Activated T-cell treated with anti-CD3 and anti-CD28 coated beads, Interleukin-2, amount 50 U/mL, for 24 hours (primary cell): ENCODE results near the gene TUBA1A.
"Not testable (repeated sequence)": the region's sequence is repeated elsewhere in the genome, so short reads cannot be mapped to it uniquely, and the experiment has no call there.

Experiments
- DNase-seq: peaks from one replicate; pipeline ENCODE4 v3.0.0-alpha.2; 2020
- H3K27ac Mint-ChIP-seq: 2 replicates; pipeline ENCODE4 v1.8.0; 2020; ENCODE audit warnings: mild to moderate bottlenecking, mixed read lengths
- H3K27me3 Mint-ChIP-seq: 2 replicates; pipeline ENCODE4 v1.8.0; 2020; ENCODE audit warnings: mixed read lengths
- H3K36me3 Mint-ChIP-seq: 2 replicates; pipeline ENCODE4 v1.8.0; 2020; ENCODE audit warnings: low read depth, mixed read lengths
- H3K4me1 Mint-ChIP-seq: 2 replicates; pipeline ENCODE4 v1.8.0; 2020; ENCODE audit warnings: low read depth, mixed read lengths
- H3K4me3 Mint-ChIP-seq: 2 replicates; pipeline ENCODE4 v1.8.0; 2020; ENCODE audit warnings: mild to moderate bottlenecking, moderate library complexity, mixed read lengths
- H3K9me3 Mint-ChIP-seq: 2 replicates; pipeline ENCODE4 v1.8.0; 2020; ENCODE audit warnings: mixed read lengths

The TUBA1A gene

DNA sequence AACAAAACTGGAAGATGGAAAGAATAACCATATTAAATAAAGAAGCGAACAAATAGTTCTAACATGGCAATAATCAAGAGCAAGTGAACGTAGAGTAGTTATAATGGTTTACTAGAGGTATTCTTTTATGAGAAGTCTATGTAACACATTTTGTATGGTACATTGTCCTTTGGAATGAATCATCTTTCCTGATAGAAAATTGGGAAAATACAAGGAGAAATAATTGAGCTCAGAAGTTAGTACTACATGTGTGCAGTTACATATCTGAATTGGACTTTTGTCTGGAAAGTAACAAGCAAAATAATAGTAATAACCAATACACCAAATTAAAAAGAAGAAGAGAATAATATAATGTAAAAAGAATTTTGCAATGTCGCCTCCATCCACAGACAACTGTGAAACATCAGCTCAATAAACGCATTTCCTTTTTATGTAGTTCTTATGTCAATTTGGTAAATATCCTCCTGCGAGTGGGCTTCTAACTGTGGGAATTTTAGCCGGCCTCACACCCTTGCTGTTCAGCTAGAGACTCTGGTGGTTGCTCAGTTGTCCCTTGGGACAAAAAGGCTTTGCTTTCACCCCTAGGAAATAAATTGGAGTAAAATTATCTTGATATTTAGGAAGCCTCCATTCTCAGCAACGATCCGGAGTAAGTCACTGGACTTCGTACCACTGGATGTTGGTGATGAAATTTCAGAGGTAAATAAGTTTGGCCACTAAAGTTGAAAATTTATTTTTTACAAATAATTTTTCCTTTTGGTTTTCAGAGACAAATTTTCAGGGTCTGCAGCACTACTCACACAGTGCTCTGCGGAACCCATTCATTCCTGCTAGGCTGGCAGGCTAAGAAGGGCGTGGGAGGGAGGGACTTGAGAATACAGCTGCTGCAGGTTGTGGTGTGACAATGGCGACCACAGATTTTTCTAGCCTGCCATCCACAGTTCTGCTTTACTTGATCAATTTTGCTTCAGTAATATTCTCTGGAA is 1.1 kb upstream of the TUBA1A start:
- Mint-ChIP-seq H3K4me1 (peaks cover 19% of the 10 kb centered on the region), H3K27me3 (no peaks in the 10 kb centered on the region), H3K27ac (peak overlapping the region; percentile 98), H3K9me3 (no peaks in the 10 kb centered on the region), H3K36me3 (peaks cover 24% of the 10 kb centered on the region), H3K4me3 (peak overlapping the region; percentile 96)
- DNase-seq, result no peak

DNA sequence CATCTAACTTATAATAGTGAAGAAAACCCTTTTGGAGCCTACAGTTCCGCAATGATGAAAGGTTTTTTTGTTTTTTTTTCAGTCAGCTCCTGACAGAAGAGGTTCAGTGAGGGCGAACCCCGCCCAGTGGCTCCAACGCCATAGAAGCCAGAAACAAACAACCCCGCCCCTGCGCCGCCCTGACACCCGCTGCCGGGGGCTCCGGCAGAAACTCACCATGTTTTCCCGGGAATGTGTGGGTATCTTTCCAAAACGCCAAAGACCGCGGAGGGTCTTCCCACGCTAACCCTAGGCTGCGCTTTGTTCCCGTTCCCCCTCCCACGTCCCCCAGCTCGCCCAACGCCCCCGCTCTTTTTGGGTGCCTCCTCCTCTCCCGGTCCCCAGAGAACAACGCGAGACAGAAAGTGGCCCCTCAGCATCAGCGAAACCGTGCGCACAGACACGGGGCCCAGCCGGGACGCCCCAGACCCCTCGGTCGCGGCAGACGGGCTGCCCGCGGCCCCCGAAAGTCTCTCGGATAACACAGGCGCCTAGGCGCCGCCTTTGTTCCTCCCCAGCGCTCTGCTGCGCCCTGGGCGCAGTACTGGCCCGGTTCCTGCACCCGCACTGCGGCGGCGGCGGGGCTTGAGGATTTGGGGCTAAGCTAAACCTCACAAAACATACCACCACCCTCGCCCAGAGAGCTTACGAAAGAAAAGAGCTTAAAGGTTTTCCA is 522 bp downstream of the TUBA1A start:
- Mint-ChIP-seq H3K9me3 (no peaks in the 10 kb centered on the region), H3K27ac (peak overlapping the region; percentile 98), H3K4me1 (peaks cover 19% of the 10 kb centered on the region), H3K4me3 (peak overlapping the region; percentile 96), H3K27me3 (no peaks in the 10 kb centered on the region), H3K36me3 (peaks cover 36% of the 10 kb centered on the region)
- DNase-seq, result peak; percentile 82

DNA sequence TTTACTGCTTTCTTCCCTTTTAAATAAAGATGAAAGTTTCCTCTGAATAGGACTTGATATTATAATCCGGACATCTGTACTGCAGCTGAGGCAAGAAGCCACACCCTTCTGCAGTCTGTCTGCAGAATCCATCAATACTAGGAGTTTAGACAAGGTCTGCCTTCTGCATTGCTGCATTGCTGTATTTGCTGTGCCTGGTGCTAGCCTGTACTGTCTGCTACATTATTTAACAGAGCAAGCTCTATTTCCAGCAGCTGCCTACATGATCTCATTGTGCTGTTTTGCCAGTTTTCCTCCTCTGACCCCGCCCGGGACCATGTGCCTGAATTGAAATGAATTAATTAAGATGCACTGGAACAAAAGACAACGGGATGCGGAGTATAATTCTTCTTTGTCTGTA is 1.7 kb downstream of the TUBA1A start:
- Mint-ChIP-seq H3K4me1 (peaks cover 19% of the 10 kb centered on the region), H3K27ac (no peak overlapping the region), H3K4me3 (peak overlapping the region; percentile 96), H3K27me3 (no peaks in the 10 kb centered on the region), H3K9me3 (no peaks in the 10 kb centered on the region), H3K36me3 (peaks cover 36% of the 10 kb centered on the region)
- DNase-seq, result no peak

DNA sequence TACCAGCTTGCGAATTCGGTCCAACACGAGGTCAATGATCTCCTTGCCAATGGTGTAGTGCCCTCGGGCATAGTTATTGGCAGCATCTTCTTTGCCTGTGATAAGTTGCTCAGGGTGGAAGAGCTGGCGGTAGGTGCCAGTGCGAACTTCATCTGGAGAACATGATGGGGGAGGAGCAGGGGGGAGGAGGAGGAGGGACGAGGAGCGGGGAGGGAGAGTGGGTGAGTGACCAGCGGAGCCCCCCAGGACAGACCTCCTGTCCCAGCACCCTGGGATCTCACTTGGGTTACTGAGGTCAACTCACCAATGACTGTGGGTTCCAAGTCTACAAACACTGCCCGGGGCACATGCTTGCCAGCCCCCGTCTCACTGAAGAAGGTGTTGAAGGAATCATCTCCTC is 2.6 kb downstream of the TUBA1A start:
- Mint-ChIP-seq H3K4me1 (peaks cover 19% of the 10 kb centered on the region), H3K36me3 (peaks cover 36% of the 10 kb centered on the region)
- not testable (repeated sequence) for H3K9me3 Mint-ChIP-seq, H3K4me3 Mint-ChIP-seq, DNase-seq, H3K27ac Mint-ChIP-seq, H3K27me3 Mint-ChIP-seq

DNA sequence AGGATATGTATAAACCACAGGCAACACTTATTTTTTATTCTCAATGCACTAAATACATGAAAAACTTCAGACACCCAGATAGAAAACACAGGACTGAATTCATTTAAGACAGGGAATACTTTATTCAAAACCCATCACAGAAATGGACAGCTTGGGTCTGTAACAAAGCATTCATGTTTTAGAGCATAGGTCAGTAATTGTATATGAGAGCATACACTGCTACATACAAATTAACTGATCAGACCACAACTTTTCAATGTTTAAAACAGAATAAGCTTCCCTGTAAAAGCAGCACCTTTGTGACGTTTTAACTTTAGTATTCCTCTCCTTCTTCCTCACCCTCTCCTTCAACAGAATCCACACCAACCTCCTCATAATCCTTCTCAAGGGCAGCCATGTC is 4.2 kb downstream of the TUBA1A start:
- H3K4me1 Mint-ChIP-seq, result peaks cover 17% of the 10 kb centered on the region
- peaks cover 36% of the 10 kb centered on the region for H3K36me3 Mint-ChIP-seq
- not testable (repeated sequence) for DNase-seq, H3K27ac Mint-ChIP-seq, H3K4me3 Mint-ChIP-seq, H3K9me3 Mint-ChIP-seq, H3K27me3 Mint-ChIP-seq

DNA sequence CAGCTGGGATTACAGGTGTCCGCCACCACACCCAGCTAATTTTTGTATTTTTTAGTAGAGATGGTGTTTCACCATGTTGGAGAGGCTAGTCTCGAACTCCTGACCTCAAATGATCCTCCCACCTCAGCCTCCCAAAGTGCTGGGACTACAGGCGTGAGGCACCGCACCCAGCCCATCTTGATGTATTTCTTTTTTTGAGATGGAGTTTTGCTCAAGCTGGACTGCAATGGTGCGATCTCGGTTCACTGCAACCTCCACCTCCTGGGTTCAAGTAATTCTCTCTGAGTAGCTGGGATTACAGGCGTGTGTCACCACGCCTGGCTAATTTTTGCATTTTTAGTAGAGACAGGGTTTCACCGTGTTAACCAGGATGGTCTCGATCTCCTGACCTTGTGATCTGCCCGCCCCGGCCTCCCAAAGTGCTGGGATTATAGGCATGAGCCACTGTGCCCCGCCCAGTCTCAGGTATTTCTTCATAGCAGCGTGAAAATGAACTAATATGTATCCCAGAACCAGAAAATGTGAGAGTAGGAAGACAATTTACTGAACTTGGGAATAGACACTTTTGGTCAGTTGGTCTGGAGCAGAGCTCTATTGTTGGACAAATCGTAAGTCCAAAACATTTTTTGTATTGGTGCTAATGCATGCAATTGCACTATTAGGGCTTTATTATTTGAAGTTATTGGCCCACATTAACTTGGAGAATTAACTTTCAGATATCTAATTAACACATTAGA is 5.5 kb downstream of the TUBA1A start:
- not testable (repeated sequence) for H3K27me3 Mint-ChIP-seq, DNase-seq, H3K27ac Mint-ChIP-seq, H3K9me3 Mint-ChIP-seq, H3K4me3 Mint-ChIP-seq
- Mint-ChIP-seq H3K36me3 (peaks cover 33% of the 10 kb centered on the region), H3K4me1 (peaks cover 14% of the 10 kb centered on the region)

DNA sequence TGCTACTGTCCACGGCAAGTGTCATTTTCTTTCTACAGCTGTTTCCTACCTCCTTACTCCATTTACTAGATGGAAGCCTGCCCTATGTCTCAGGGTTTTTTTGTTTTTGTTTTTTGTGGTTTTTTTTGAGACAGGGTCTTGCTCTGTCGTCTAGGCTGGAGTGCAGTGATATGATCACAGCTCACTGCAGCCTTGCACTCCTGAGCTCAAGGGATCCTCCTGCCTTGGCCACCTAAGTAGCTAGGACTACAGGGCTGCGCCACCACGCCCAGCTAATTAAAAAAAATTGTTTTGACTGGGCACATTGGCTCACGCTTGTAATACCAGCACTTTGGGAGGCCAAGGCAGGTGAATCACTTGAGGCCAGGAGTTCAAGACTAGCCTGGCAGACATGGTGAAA is 14.7 kb downstream of the TUBA1A start:
- no peaks in the 10 kb centered on the region for H3K9me3 Mint-ChIP-seq
- no peaks in the 10 kb centered on the region for H3K4me1 Mint-ChIP-seq
- H3K27me3 Mint-ChIP-seq, result no peaks in the 10 kb centered on the region
- no peak overlapping the region for H3K27ac Mint-ChIP-seq
- no peak for DNase-seq
- no peaks in the 10 kb centered on the region for H3K36me3 Mint-ChIP-seq
- H3K4me3 Mint-ChIP-seq, result no peak overlapping the region

DNA sequence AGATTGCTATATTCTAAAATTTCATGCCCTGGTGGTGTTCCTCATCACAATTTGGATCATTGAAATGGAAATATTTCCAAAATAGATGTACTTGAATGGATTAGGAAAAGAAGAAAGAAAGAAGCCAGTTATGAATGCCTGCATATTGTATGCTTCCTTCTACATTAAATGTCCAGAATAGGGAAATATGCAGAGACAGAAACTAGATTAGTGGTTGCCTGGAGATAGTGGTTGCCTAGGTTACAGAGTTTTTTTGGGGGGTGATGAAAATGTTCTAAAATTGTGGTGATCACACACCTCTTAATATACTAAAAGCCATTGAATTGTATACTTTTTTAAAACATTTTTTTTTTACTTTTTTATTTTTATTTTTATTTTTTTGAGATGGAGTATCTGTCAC is 18.0 kb downstream of the TUBA1A start:
- Mint-ChIP-seq H3K36me3 (no peaks in the 10 kb centered on the region), H3K27ac (no peak overlapping the region), H3K9me3 (no peaks in the 10 kb centered on the region), H3K4me1 (no peaks in the 10 kb centered on the region), H3K27me3 (no peaks in the 10 kb centered on the region), H3K4me3 (no peak overlapping the region)
- no peak for DNase-seq

DNA sequence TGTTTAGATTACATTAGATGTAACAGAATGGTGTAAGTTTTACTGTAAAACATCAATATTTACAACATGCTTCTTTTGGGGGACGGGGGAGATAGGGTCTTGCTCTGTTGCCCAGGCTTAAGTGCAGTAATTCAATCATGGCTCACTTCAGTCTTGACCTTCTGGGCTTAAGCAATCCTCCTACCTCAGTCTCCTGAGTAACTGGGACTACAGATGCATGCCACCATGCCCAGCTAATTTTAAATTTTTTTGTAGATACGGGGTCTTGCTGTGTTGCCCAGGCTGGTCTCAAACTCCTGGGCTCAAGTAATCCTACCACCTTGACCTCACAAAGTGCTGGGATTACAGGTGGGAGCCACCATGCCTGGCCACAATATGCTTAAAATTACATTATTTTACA is 23.8 kb downstream of the TUBA1A start:
- no peaks in the 10 kb centered on the region for H3K36me3 Mint-ChIP-seq
- no peaks in the 10 kb centered on the region for H3K9me3 Mint-ChIP-seq
- DNase-seq, result no peak
- no peaks in the 10 kb centered on the region for H3K27me3 Mint-ChIP-seq
- H3K27ac Mint-ChIP-seq, result no peak overlapping the region
- H3K4me1 Mint-ChIP-seq, result no peaks in the 10 kb centered on the region
- H3K4me3 Mint-ChIP-seq, result no peak overlapping the region

DNA sequence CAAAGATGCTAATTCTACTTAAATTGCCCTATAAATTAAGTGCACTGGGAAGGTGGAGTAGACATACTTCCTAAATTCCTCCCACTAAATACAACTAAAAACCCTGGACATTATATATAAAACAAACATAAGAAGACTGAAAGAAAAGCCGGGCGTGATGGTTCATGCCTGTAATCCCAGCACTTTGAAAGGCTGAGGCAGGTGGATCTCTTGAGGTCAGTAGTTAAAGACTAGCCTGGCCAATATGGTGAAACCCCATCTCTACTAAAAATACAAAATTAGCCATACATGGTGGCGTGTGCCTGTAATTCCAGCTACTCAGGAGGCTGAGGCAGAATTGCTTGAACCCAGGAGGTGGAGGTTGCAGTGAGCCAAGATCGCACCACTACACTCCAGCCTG is 27.0 kb downstream of the TUBA1A start:
- not testable (repeated sequence) for H3K27me3 Mint-ChIP-seq, H3K27ac Mint-ChIP-seq, H3K36me3 Mint-ChIP-seq, H3K9me3 Mint-ChIP-seq, DNase-seq, H3K4me3 Mint-ChIP-seq, H3K4me1 Mint-ChIP-seq

DNA sequence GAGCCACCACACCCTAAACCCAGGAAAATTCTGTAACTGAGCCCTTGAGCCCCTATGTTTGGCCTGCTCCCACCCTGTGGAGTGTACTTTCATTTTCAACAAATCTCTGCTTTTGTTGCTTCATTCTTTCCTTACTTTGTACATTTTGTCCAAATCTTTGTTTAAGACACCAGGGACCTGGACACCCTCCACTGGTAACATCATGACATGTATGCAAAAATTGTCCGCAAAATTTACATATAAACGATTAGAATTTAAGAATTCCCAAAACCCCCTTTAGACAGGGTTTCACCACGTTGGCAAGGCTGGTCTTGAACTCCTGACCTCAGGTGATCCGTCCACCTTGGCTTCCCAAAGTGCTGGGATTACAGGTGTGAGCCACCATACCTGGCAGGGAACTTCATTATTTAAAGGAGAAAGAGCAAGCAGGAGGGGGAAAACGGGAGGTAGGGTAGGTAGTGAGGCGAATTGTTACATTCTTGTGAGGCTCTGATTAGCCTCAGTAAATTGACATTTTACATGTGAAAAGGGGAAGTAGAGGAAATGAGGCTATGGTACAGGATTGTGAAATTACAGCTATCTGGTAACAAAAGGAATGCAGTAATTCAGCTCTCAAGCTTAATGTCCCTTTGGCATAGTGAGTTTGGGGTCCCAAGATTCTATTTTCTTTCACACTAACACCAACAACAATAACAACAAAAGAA is 27.6 kb downstream of the TUBA1A start:
- Mint-ChIP-seq H3K4me3 (no peak overlapping the region), H3K9me3 (no peaks in the 10 kb centered on the region), H3K4me1 (no peaks in the 10 kb centered on the region), H3K27me3 (no peaks in the 10 kb centered on the region), H3K27ac (no peak overlapping the region), H3K36me3 (no peaks in the 10 kb centered on the region)
- DNase-seq, result no peak

DNA sequence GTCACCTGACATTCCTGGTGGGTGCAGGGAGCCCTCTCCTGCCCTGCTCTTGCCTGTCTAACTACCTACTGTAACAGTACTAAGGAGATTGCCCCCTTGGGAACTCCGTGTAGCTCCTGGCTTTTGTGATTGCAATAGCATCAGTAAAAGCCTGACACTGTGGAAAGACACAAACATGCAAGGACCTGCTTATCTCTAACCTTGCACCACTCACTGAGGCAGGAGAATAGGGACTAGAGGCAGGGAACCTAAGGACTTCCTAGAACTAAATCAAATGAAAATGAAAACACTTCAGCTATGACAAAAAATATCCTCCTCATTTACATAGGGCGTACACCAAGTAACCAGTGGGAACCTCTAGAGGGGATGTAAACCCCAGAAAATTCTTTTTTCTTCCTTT is 28.5 kb downstream of the TUBA1A start:
- no peaks in the 10 kb centered on the region for H3K9me3 Mint-ChIP-seq
- DNase-seq, result no peak
- no peaks in the 10 kb centered on the region for H3K27me3 Mint-ChIP-seq
- H3K27ac Mint-ChIP-seq, result no peak overlapping the region
- no peaks in the 10 kb centered on the region for H3K36me3 Mint-ChIP-seq
- no peak overlapping the region for H3K4me3 Mint-ChIP-seq
- H3K4me1 Mint-ChIP-seq, result no peaks in the 10 kb centered on the region

DNA sequence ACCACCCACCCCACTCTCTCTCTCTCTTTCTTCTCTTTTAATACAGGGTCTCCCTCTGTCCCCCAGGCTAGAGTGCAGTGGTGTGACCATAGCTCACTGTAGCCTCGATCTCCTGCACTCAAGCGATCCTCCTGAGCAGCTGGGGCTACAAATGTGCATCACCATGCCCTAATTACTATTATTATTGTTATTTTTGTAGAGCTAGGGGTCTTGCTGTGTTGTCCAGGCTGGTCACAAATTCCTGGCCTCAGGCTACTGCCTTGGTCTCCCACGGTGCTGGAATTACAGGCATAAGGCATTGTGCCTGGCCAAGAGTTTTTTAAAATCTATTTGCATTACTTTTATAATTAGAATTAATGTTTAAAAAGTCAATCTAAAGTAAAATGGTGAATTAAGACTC is 34.7 kb downstream of the TUBA1A start:
- H3K27me3 Mint-ChIP-seq, result no peaks in the 10 kb centered on the region
- H3K4me3 Mint-ChIP-seq, result no peak overlapping the region
- no peak for DNase-seq
- H3K36me3 Mint-ChIP-seq, result no peaks in the 10 kb centered on the region
- H3K9me3 Mint-ChIP-seq, result no peaks in the 10 kb centered on the region
- H3K4me1 Mint-ChIP-seq, result no peaks in the 10 kb centered on the region
- no peak overlapping the region for H3K27ac Mint-ChIP-seq

DNA sequence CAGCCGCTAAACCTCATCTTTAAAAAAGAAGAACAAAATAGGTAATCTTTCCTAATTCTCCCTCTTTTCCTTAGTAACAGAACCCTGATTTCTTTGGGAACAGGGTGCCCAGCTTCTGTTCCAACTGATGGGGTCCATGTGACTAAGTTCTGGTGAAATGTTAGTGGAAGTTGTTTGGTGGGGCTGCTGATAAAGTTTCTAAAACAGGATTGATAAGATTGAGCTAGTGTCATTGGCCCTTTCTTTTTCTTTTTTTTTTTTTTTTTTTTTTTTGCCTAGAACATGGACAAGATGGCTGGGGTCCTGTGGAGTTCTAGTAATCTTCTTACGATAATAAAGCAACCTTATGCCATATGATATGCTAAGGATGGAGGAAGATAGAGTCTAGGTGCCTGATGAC is 41.5 kb downstream of the TUBA1A start:
- no peak overlapping the region for H3K27ac Mint-ChIP-seq
- no peak for DNase-seq
- peaks cover 2% of the 10 kb centered on the region for H3K36me3 Mint-ChIP-seq
- no peaks in the 10 kb centered on the region for H3K4me1 Mint-ChIP-seq
- no peaks in the 10 kb centered on the region for H3K27me3 Mint-ChIP-seq
- no peak overlapping the region for H3K4me3 Mint-ChIP-seq
- no peaks in the 10 kb centered on the region for H3K9me3 Mint-ChIP-seq
